CD14-positive monocyte (primary cell): ENCODE data around the gene TBCD. TPM values are rescaled to one million over a fixed set of nuclear protein-coding genes. Genes with fewer than 3 reads are reported as not detected.

ENCODE experiments used
- DNase-seq, 3 donors: peaks; one replicate each; pipeline ENCODE4 v3.0.0-alpha.2; 2011 to 2022
- H2AFZ ChIP-seq: 2 replicates; pipeline ENCODE4 v1.6.0; 2012; ENCODE audit warnings: mild to moderate bottlenecking, low read depth, low read length, inconsistent platforms; ENCODE audit not compliant: insufficient read depth, poor library complexity, severe bottlenecking
- H3K27ac ChIP-seq, 2 donors: 1 replicate in 1 of 2; 2 replicates in 1 of 2; pipeline ENCODE4 v1.5.1; 2012 to 2013; ENCODE audit warnings: low read length in 2 of 2, control low read depth in 1 of 2, inconsistent platforms in 1 of 2, low read depth in 1 of 2, mild to moderate bottlenecking in 1 of 2
- H3K27me3 ChIP-seq, 2 donors: one replicate each; pipeline versions ENCODE4 v1.6.0 to v1.6.1; 2011 to 2013; ENCODE audit warnings: low read length in 2 of 2; ENCODE audit not compliant: control insufficient read depth in 2 of 2, insufficient read depth in 2 of 2
- H3K36me3 ChIP-seq, 2 donors: replicated peaks in 1 of 2; 1 replicate in 1 of 2; 2 replicates in 1 of 2; pipeline versions ENCODE4 v1.5.1 to v1.6.1; 2012 to 2013; ENCODE audit warnings: low read length in 2 of 2, control low read depth in 1 of 2, inconsistent platforms in 1 of 2, mild to moderate bottlenecking in 1 of 2; ENCODE audit not compliant: insufficient read depth in 2 of 2, control insufficient read depth in 1 of 2
- H3K4me1 ChIP-seq, 2 donors: 1 replicate in 1 of 2; 2 replicates in 1 of 2; pipeline versions ENCODE4 v1.5.1 to v1.6.1; 2012 to 2013; ENCODE audit warnings: low read length in 2 of 2, control low read depth in 1 of 2, inconsistent platforms in 1 of 2, mild to moderate bottlenecking in 1 of 2, moderate library complexity in 1 of 2; ENCODE audit not compliant: insufficient read depth in 2 of 2, control insufficient read depth in 1 of 2
- H3K4me2 ChIP-seq: replicated peaks from 2 replicates; pipeline ENCODE3; 2012; ENCODE audit warnings: low read length, moderate library complexity, mild to moderate bottlenecking; ENCODE audit not compliant: poor library complexity, severe bottlenecking; ENCODE audit errors: extremely low read depth
- H3K4me3 ChIP-seq, 3 experiments: fragments of 200-600 bp in 1 of 3; sonication (generic) in 1 of 3; replicated peaks in 1 of 3; 1 replicate in 2 of 3; 2 replicates in 1 of 3; pipeline ENCODE4 v1.5.1; 2011 to 2013; ENCODE audit warnings: low read length in 3 of 3, mild to moderate bottlenecking in 3 of 3, control low read depth in 2 of 3, low read depth in 2 of 3, inconsistent platforms in 1 of 3, moderate library complexity in 1 of 3
- H3K79me2 ChIP-seq: 2 replicates; pipeline ENCODE4 v1.6.0; 2012; ENCODE audit warnings: mild to moderate bottlenecking, control low read depth, inconsistent platforms, low read length, moderate library complexity; ENCODE audit not compliant: insufficient read depth
- H3K9ac ChIP-seq: 2 replicates; pipeline ENCODE4 v1.6.0; 2017; ENCODE audit warnings: low read length, mild to moderate bottlenecking; ENCODE audit not compliant: insufficient read depth, poor library complexity, severe bottlenecking
- H3K9me3 ChIP-seq, 2 donors: replicated peaks in 1 of 2; 1 replicate in 1 of 2; 2 replicates in 1 of 2; pipeline versions ENCODE4 v1.5.1 to v1.6.1; 2012 to 2013; ENCODE audit warnings: low read length in 2 of 2, control low read depth in 1 of 2; ENCODE audit not compliant: control insufficient read depth in 1 of 2, insufficient read depth in 1 of 2
- H4K20me1 ChIP-seq: 2 replicates; pipeline ENCODE4 v1.6.0; 2012; ENCODE audit warnings: mild to moderate bottlenecking, low read length, control low read depth, moderate library complexity; ENCODE audit not compliant: insufficient read depth
- H3K27ac Mint-ChIP-seq, 7 donors: one replicate each; pipeline ENCODE4 v1.8.0; 2020; ENCODE audit warnings: mild to moderate bottlenecking in 7 of 7, mixed read lengths in 7 of 7, moderate library complexity in 6 of 7, inconsistent platforms in 2 of 7
- H3K27me3 Mint-ChIP-seq, 3 donors: one replicate each; pipeline ENCODE4 v1.8.0; 2021 to 2022; ENCODE audit warnings: low read depth in 3 of 3, mild to moderate bottlenecking in 3 of 3, mixed read lengths in 3 of 3, moderate library complexity in 3 of 3, inconsistent platforms in 1 of 3
- H3K36me3 Mint-ChIP-seq, 2 donors: one replicate each; pipeline ENCODE4 v1.8.0; 2020; ENCODE audit warnings: mixed read lengths in 2 of 2, inconsistent platforms in 1 of 2, mild to moderate bottlenecking in 1 of 2
- H3K4me1 Mint-ChIP-seq: one replicate; pipeline ENCODE4 v1.8.0; 2020; ENCODE audit warnings: mild to moderate bottlenecking, mixed read lengths
- H3K4me3 Mint-ChIP-seq, 2 donors: one replicate each; pipeline ENCODE4 v1.8.0; 2020; ENCODE audit warnings: mild to moderate bottlenecking in 2 of 2, mixed read lengths in 2 of 2, moderate library complexity in 1 of 2
- H3K9me3 Mint-ChIP-seq, 7 donors: one replicate each; pipeline ENCODE4 v1.8.0; 2020 to 2022; ENCODE audit warnings: mixed read lengths in 7 of 7, mild to moderate bottlenecking in 6 of 7, moderate library complexity in 6 of 7, inconsistent platforms in 2 of 7
- WGBS: methylation state at CpG from one replicate; pipeline ENCODE4 v1.1.5; 2013; ENCODE audit warnings: missing lambda C conversion rate; ENCODE audit not compliant: insufficient coverage; 5-methylcytosine and 5-hydroxymethylcytosine counted together
- intact Hi-C, 2 donors: fragments of 100-400 bp; cut with micrococcal nuclease; formaldehyde crosslinking; loops; one replicate each; pipeline versions ENCODE4 v1.15.0 to v1.15.1; 2023
- polyA plus RNA-seq, 3 donors: library from polyadenylated mRNA; depleted of rRNA in 1 of 3; unstranded in 2 of 3; stranded (reverse) in 1 of 3; fragments of 300-500 nt in 2 of 3; fragments of >200 nt in 1 of 3; fragmentation: Illumina TruSeq in 2 of 3; gene quantifications; 1 replicate in 2 of 3; 2 replicates in 1 of 3; pipeline ENCODE4 v1.2.3, GENCODE V29; 2012 to 2021
- TF ChIP-seq, protein P1 (sequence below): fragments of 200-600 bp; IDR thresholded peaks from one replicate; pipeline ENCODE4 v1.8.0; 2022; ENCODE audit warnings: antibody characterized with exemption, mild to moderate bottlenecking

The TBCD gene
- polyA plus RNA-seq, 3 donors: 54.7 to 74.0 (median 66.6) TPM

DNA sequence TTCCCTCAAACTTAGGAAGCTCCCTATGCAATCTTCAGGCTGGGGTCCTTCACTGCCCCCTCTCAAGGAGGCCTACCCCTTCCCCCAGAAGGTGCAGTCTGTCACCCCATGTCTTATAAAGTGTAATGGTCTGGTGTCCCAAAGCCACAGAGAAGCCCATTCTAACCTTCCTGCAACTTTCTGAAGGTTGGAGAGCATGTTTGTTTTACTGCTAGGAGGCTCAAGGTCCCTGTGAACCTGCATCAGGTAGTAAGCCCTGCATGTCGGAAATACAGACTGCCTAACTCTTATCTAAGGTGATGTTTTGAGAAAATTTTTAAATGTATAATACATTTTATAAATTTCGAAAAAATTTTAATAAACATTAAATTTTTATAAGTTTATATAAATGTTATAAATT is 69.7 kb downstream of the TBCD start:
- H3K9me3 ChIP-seq: peaks cover 4 to 12% of the 10 kb centered on the region in 2 donors
- H3K36me3 Mint-ChIP-seq: peaks cover 32 to 46% of the 10 kb centered on the region in 2 donors
- no peaks in the 10 kb centered on the region for H3K79me2 ChIP-seq
- TF ChIP-seq, protein P1, sequence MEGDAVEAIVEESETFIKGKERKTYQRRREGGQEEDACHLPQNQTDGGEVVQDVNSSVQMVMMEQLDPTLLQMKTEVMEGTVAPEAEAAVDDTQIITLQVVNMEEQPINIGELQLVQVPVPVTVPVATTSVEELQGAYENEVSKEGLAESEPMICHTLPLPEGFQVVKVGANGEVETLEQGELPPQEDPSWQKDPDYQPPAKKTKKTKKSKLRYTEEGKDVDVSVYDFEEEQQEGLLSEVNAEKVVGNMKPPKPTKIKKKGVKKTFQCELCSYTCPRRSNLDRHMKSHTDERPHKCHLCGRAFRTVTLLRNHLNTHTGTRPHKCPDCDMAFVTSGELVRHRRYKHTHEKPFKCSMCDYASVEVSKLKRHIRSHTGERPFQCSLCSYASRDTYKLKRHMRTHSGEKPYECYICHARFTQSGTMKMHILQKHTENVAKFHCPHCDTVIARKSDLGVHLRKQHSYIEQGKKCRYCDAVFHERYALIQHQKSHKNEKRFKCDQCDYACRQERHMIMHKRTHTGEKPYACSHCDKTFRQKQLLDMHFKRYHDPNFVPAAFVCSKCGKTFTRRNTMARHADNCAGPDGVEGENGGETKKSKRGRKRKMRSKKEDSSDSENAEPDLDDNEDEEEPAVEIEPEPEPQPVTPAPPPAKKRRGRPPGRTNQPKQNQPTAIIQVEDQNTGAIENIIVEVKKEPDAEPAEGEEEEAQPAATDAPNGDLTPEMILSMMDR: no peak
- H3K27me3 Mint-ChIP-seq: no peaks in the 10 kb centered on the region
- H3K36me3 ChIP-seq: peaks cover 5 to 34% of the 10 kb centered on the region in 2 donors
- no peaks in the 10 kb centered on the region for H3K27me3 ChIP-seq
- H3K4me2 ChIP-seq: no peak overlapping the region
- no peak overlapping the region for H3K27ac ChIP-seq
- no peak overlapping the region for H3K4me3 ChIP-seq
- H4K20me1 ChIP-seq: no peaks in the 10 kb centered on the region
- no peaks in the 10 kb centered on the region for H3K4me1 ChIP-seq
- H2AFZ ChIP-seq: no peak overlapping the region
- no peak for DNase-seq
- H3K9me3 Mint-ChIP-seq: peaks cover 11 to 24% (median 16%) of the 10 kb centered on the region in 7 donors
- H3K27ac Mint-ChIP-seq: no peak overlapping the region
- H3K9ac ChIP-seq: no peak overlapping the region
- no peaks in the 10 kb centered on the region for H3K4me1 Mint-ChIP-seq
- no peak overlapping the region for H3K4me3 Mint-ChIP-seq
- intact Hi-C loops: no loop called here
- no CpG with 5 or more reads among the region's 2 CpGs for WGBS

DNA sequence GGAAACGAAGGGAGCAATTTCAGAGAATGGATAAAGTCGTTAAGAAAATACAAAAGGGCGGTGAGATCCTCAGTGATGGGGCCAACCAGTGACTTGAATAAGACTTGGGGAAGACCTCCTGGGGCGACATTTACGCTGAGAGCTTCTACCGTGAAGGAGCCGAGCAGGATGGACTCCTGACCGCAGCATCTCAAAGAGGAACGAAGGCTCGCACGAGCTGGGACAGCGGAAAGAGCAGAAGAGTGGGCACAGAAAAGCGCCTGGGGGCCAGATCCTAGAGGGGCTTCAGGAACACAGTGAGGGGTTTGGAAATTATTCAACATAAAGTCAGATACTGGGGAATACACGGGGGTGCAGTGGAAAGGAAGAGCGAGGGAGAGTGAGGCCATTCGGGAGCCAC is 70.4 kb downstream of the TBCD start:
- TF ChIP-seq, protein P1: no peak
- Histone ChIP-seq H3K27ac (no peak overlapping the region), H3K9me3 (peaks cover 4 to 12% of the 10 kb centered on the region in 2 donors), H3K9ac (no peak overlapping the region), H2AFZ (no peak overlapping the region), H3K36me3 (peaks cover 6 to 36% of the 10 kb centered on the region in 2 donors), H3K79me2 (no peaks in the 10 kb centered on the region), H3K4me2 (no peak overlapping the region), H3K4me1 (no peaks in the 10 kb centered on the region), H4K20me1 (no peaks in the 10 kb centered on the region), H3K27me3 (no peaks in the 10 kb centered on the region), H3K4me3 (no peak overlapping the region)
- H3K36me3 Mint-ChIP-seq: peaks cover 32 to 44% of the 10 kb centered on the region in 2 donors
- peaks cover 11 to 24% (median 16%) of the 10 kb centered on the region in 7 donors for H3K9me3 Mint-ChIP-seq
- intact Hi-C loops: no loop called here
- DNase-seq: no peak
- no peaks in the 10 kb centered on the region for H3K4me1 Mint-ChIP-seq
- 93% methylated on average over 16 of the region's 16 CpGs for WGBS
- no peak overlapping the region for H3K27ac Mint-ChIP-seq
- no peak overlapping the region for H3K4me3 Mint-ChIP-seq
- no peaks in the 10 kb centered on the region for H3K27me3 Mint-ChIP-seq
